ENCODE measurements around the gene ROPN1B. TPM values are rescaled to one million over a fixed set of nuclear protein-coding genes. Genes with fewer than 3 reads are reported as not detected.

ROPN1B gene
- polyA plus RNA-seq, 1 experiment, result not detected

- Histone ChIP-seq H3K27ac (ENCODE audit: low read depth, low read length) (no peak overlapping the region), H3K9me3 (ENCODE audit: control insufficient read depth, insufficient read depth, low read length) (no peaks in the 10 kb centered on the region), H3K4me3 (ENCODE audit: low read depth, low read length) (no peak overlapping the region), H3K27me3 (ENCODE audit: control insufficient read depth, insufficient read depth, low read length) (no peaks in the 10 kb centered on the region)
- CTCF ChIA-PET, result no interaction called here
- TF ChIP-seq, protein P1, sequence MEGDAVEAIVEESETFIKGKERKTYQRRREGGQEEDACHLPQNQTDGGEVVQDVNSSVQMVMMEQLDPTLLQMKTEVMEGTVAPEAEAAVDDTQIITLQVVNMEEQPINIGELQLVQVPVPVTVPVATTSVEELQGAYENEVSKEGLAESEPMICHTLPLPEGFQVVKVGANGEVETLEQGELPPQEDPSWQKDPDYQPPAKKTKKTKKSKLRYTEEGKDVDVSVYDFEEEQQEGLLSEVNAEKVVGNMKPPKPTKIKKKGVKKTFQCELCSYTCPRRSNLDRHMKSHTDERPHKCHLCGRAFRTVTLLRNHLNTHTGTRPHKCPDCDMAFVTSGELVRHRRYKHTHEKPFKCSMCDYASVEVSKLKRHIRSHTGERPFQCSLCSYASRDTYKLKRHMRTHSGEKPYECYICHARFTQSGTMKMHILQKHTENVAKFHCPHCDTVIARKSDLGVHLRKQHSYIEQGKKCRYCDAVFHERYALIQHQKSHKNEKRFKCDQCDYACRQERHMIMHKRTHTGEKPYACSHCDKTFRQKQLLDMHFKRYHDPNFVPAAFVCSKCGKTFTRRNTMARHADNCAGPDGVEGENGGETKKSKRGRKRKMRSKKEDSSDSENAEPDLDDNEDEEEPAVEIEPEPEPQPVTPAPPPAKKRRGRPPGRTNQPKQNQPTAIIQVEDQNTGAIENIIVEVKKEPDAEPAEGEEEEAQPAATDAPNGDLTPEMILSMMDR (IDR thresholded peaks at IDR 0.05; ENCODE audit: low read depth, low read length), result no peak
- POLR2A ChIA-PET, result no interaction called here
- DNase-seq (ENCODE audit: low read depth, low spot score), result no peak
These were observed 50.0 kb downstream of the ROPN1B start for GRCh38 chr3:126018995-126019394.

DNA sequence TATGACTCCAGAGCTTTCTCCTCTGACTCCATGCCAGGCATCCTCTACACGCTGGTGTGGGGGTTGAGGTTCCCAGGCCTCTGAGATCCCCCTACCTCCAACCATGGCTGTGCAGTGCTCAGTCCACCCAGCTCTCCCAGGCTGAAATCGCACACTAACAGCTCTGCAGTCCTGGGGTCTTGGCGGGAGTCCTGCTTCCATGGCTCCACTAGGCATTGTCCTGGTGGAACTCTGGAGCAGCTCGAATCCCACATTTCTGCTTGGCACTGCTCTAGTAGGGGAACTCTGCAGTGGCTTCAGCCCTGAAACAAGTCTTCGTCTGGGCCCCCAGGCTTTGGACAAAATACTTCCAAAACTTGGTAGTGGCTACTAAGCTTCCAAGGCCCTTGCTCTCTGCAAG lies 50.7 kb downstream of the ROPN1B start:
- CTCF ChIA-PET, result no interaction called here
- no peak for DNase-seq (ENCODE audit: low read depth, low spot score)
- no peak overlapping the region for H3K4me3 ChIP-seq (ENCODE audit: low read depth, low read length)
- no peak overlapping the region for H3K27ac ChIP-seq (ENCODE audit: low read depth, low read length)
- no peaks in the 10 kb centered on the region for H3K27me3 ChIP-seq (ENCODE audit: control insufficient read depth, insufficient read depth, low read length)
- TF ChIP-seq, protein P1 (IDR thresholded peaks at IDR 0.05; ENCODE audit: low read depth, low read length), result no peak
- no peaks in the 10 kb centered on the region for H3K9me3 ChIP-seq (ENCODE audit: control insufficient read depth, insufficient read depth, low read length)
- POLR2A ChIA-PET, result no interaction called here

GRCh38 chr3:126021224-126021623 lies 52.2 kb downstream of the ROPN1B start:
- TF ChIP-seq, protein P1 (IDR thresholded peaks at IDR 0.05; ENCODE audit: low read depth, low read length), result no peak
- ChIA-PET POLR2A (no interaction called here), CTCF (no interaction called here)
- Histone ChIP-seq H3K4me3 (ENCODE audit: low read depth, low read length) (no peak overlapping the region), H3K27ac (ENCODE audit: low read depth, low read length) (no peak overlapping the region), H3K9me3 (ENCODE audit: control insufficient read depth, insufficient read depth, low read length) (no peaks in the 10 kb centered on the region), H3K27me3 (ENCODE audit: control insufficient read depth, insufficient read depth, low read length) (no peaks in the 10 kb centered on the region)
- DNase-seq (ENCODE audit: low read depth, low spot score), result no peak

- CTCF ChIA-PET, result interaction anchor here (1.7 kb wide), 1 partner anchor 50 kb away, joined by 4 read pairs; no protein-coding TSS in a partner anchor
- Histone ChIP-seq H3K27ac (ENCODE audit: low read depth, low read length) (no peak overlapping the region), H3K9me3 (ENCODE audit: control insufficient read depth, insufficient read depth, low read length) (no peaks in the 10 kb centered on the region), H3K4me3 (ENCODE audit: low read depth, low read length) (no peak overlapping the region), H3K27me3 (ENCODE audit: control insufficient read depth, insufficient read depth, low read length) (no peaks in the 10 kb centered on the region)
- DNase-seq (ENCODE audit: low read depth, low spot score), result no peak
- TF ChIP-seq, protein P1 (IDR thresholded peaks at IDR 0.05; ENCODE audit: low read depth, low read length), result no peak
- POLR2A ChIA-PET, result no interaction called here
These were observed 52.7 kb downstream of the ROPN1B start for GRCh38 chr3:126021702-126022101.

DNA sequence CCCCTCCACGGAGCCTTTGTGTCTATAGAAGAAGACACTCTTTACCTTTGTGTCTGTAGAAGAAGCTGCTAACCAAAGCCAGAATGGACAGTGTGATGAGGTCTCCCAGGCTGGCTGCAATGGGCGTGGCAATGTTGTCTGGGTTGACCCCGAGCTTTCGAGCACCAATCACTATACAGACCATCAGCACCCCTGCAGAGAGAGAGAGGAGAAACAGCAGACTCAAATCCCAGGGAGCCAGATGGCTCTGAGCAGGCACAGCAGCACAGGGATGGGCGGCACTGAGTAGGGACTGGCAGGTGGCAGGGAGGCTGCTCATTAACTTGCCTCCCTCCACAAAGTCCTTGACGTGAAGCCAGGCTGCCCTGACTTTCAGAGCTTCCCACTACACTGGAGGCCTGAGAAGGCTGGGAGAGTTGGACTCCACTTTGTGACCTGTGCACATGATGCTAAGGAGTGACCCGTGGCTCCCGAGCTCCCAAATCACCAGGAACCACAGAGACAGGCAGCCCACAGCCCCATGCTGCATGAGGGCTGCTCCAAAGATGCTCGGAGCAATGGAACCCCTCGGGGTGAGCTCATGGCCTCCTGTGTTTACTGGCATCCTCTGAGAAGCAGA lies 53.9 kb downstream of the ROPN1B start:
- Histone ChIP-seq H3K4me3 (ENCODE audit: low read depth, low read length) (no peak overlapping the region), H3K9me3 (ENCODE audit: control insufficient read depth, insufficient read depth, low read length) (peaks cover under 1% of the 10 kb centered on the region), H3K27ac (ENCODE audit: low read depth, low read length) (no peak overlapping the region), H3K27me3 (ENCODE audit: control insufficient read depth, insufficient read depth, low read length) (no peaks in the 10 kb centered on the region)
- ChIA-PET POLR2A (no interaction called here), CTCF (interaction anchor here (1.7 kb wide), 1 partner anchor 51 kb away, joined by 4 read pairs; no protein-coding TSS in a partner anchor)
- DNase-seq (ENCODE audit: low read depth, low spot score), result no peak
- TF ChIP-seq, protein P1 (IDR thresholded peaks at IDR 0.05; ENCODE audit: low read depth, low read length), result no peak

Measured in AG04450 (cell line).